Natural killer cell treated with Interleukin-12 subunit alpha and Interleukin-12 subunit beta and Interleukin-15 and Interleukin-18, amount 100 ng/mL, for 72 hours (primary cell): ENCODE results near the gene CLDN15. TPM values are rescaled to one million over a fixed set of nuclear protein-coding genes. Genes with fewer than 3 reads are reported as not detected.
"Not testable (repeated sequence)": the region's sequence is repeated elsewhere in the genome, so short reads cannot be mapped to it uniquely, and the experiment has no call there.

Experiments used
- ATAC-seq, 2 donors: fragments of 150-1000 bp; cut with Tn5 transposase in 1 of 2; sonication (Bioruptor Pico), chemical (Tn5 transposase) in 1 of 2; 2 replicates each; pipeline ENCODE4 v1.10.0; 2021
- DNase-seq: peaks from one replicate; pipeline ENCODE4 v3.0.0; 2022; ENCODE audit warnings: low spot score
- H3K27ac Mint-ChIP-seq, 2 donors: 1 replicate in 1 of 2; 2 replicates in 1 of 2; pipeline ENCODE4 v1.8.0; 2022; ENCODE audit warnings: mixed read lengths in 2 of 2, mild to moderate bottlenecking in 1 of 2, moderate library complexity in 1 of 2
- H3K27me3 Mint-ChIP-seq, 2 donors: 1 replicate in 1 of 2; 2 replicates in 1 of 2; pipeline ENCODE4 v1.8.0; 2022; ENCODE audit warnings: mixed read lengths in 2 of 2
- H3K36me3 Mint-ChIP-seq: one replicate; pipeline ENCODE4 v1.8.0; 2022; ENCODE audit warnings: mixed read lengths
- H3K4me1 Mint-ChIP-seq, 2 donors: 1 replicate in 1 of 2; 2 replicates in 1 of 2; pipeline ENCODE4 v1.8.0; 2022; ENCODE audit warnings: low read depth in 2 of 2, mixed read lengths in 2 of 2, mild to moderate bottlenecking in 1 of 2
- H3K4me3 Mint-ChIP-seq: one replicate; pipeline ENCODE4 v1.8.0; 2022; ENCODE audit warnings: mixed read lengths
- H3K9me3 Mint-ChIP-seq: 2 replicates; pipeline ENCODE4 v1.8.0; 2022; ENCODE audit warnings: mixed read lengths
- total RNA-seq, 2 donors: library from RNA; stranded (reverse); gene quantifications; one replicate each; pipeline ENCODE4 v1.2.3, GENCODE V29; 2022

Gene CLDN15
- total RNA-seq, 2 donors from 2014 or later = 16.6 to 34.0 TPM

GRCh38 chr7:101205901-101206664 lies 31.5 kb downstream of the CLDN15 start:
- Mint-ChIP-seq H3K4me3 (no peak overlapping the region), H3K9me3 (no peaks in the 10 kb centered on the region), H3K36me3 (no peaks in the 10 kb centered on the region), H3K4me1 (peaks cover 0 to 4% of the 10 kb centered on the region in 2 donors), H3K27me3 (peaks cover 7 to 15% of the 10 kb centered on the region in 2 donors), H3K27ac (no peak overlapping the region)
- DNase-seq = no peak
- ATAC-seq = no peak

- H3K4me1 Mint-ChIP-seq, DNase-seq, H3K4me3 Mint-ChIP-seq, H3K9me3 Mint-ChIP-seq, H3K27ac Mint-ChIP-seq, ATAC-seq, H3K36me3 Mint-ChIP-seq: not testable (repeated sequence)
- H3K27me3 Mint-ChIP-seq = peaks cover 14 to 15% of the 10 kb centered on the region in 2 donors
These were observed 33.6 kb downstream of the CLDN15 start for GRCh38 chr7:101203740-101204738.

DNA sequence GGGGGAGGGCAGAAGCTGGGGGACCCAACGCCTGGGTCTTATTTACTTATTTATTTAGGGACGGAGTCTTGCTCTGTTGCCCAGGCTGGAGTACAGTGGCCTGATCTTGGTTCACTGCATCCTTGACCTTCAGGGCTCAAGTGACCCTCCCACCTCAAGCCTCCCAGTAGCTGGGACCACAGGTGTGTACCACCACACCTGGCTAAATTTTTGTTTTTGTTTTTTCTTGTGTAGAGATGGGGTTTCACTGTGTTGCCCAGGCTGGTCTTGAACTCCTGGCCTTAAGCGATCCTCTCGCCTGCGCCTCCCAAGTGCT lies 35.0 kb downstream of the CLDN15 start:
- no peak overlapping the region for H3K4me3 Mint-ChIP-seq
- H3K27me3 Mint-ChIP-seq = peaks cover 14 to 15% of the 10 kb centered on the region in 2 donors
- peaks cover 0 to 4% of the 10 kb centered on the region in 2 donors for H3K4me1 Mint-ChIP-seq
- no peak overlapping the region for H3K27ac Mint-ChIP-seq
- H3K9me3 Mint-ChIP-seq = no peaks in the 10 kb centered on the region
- H3K36me3 Mint-ChIP-seq = no peaks in the 10 kb centered on the region
- ATAC-seq (no peak), DNase-seq (no peak)

- Mint-ChIP-seq H3K9me3 (no peaks in the 10 kb centered on the region), H3K27ac (no peak overlapping the region), H3K4me1 (peaks cover 0 to 4% of the 10 kb centered on the region in 2 donors), H3K27me3 (peaks cover 14 to 15% of the 10 kb centered on the region in 2 donors), H3K36me3 (no peaks in the 10 kb centered on the region), H3K4me3 (no peak overlapping the region)
- no peak for DNase-seq
- no peak for ATAC-seq
These were observed 35.7 kb downstream of the CLDN15 start for GRCh38 chr7:101201695-101202602.

DNA sequence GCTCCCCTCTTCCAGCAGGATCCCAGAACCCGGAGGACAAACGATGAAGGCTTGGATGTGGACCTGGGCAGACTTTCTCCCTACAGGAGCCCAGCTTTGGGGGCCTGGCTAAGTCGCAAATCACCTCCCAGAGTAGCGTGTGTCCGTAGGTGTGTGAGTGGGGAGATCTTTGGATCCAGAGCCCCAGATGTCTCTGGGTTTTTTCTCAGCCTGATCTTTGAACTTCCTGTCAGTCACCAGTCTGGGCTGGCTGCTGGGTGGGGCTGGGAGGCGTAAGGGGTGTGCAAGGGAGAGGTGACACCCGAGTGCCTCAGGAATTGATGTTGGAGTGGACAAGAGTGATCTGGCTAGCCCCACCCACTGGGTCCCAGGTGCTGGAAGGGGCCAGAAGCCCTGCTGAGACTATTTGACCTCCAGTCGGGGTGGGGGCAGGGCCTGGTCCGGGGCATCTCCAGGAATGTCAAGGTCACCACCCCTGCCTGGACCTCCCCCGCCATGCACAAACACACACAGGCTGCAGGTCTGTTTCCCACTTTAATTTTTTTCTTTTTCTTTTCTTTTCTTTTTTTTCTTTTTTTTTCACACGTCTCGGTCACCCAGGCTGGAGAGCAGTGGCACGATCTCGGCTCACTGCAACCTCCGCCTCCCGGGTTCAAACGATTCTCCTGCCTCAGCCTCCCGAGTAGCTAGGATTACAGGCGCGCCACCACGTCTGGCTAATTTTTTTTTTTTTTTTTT lies 36.6 kb downstream of the CLDN15 start, which contains the start of gene MOGAT3:
MOGAT3 (minus strand) TSS at position 175 of the 738 bp plus-strand sequence. CDS start 182 bp downstream, outside the sequence.
- H3K4me3 Mint-ChIP-seq = no peak within 1 kb of the TSS
- peaks cover 14 to 15% of the 10 kb centered on the region in 2 donors for H3K27me3 Mint-ChIP-seq
- no peaks in the 10 kb centered on the region for H3K9me3 Mint-ChIP-seq
- peaks cover 0 to 4% of the 10 kb centered on the region in 2 donors for H3K4me1 Mint-ChIP-seq
- no peak for DNase-seq
- ATAC-seq = no peak
- H3K27ac Mint-ChIP-seq = no peak within 1 kb of the TSS
- H3K36me3 Mint-ChIP-seq = no peaks in the 10 kb centered on the region

DNA sequence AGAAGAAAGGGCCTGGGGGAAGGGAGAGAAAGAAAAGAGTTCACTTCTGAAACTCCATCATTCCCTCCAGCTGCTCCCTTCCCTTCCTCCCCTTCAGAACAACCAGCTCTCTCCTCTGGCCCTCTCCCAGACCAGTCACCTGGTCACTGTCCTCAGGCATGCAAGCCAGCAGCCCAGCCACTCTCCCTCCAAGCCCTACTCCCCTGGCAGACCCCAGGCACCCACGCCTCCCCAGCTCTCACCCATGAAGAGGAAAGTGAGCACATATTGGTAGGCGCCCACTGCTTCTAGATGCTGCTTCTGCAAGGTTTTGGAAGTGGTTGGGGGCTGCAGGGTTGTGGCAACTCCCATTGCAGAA lies 37.1 kb downstream of the CLDN15 start:
- Mint-ChIP-seq H3K4me1 (peaks cover 0 to 4% of the 10 kb centered on the region in 2 donors), H3K4me3 (no peak overlapping the region), H3K36me3 (no peaks in the 10 kb centered on the region), H3K27me3 (peaks cover 14 to 15% of the 10 kb centered on the region in 2 donors), H3K9me3 (no peaks in the 10 kb centered on the region), H3K27ac (no peak overlapping the region)
- ATAC-seq (no peak), DNase-seq (no peak)

- H3K9me3 Mint-ChIP-seq, H3K4me1 Mint-ChIP-seq, H3K27ac Mint-ChIP-seq, ATAC-seq, H3K36me3 Mint-ChIP-seq, H3K4me3 Mint-ChIP-seq, DNase-seq: not testable (repeated sequence)
- peaks cover 15 to 17% of the 10 kb centered on the region in 2 donors for H3K27me3 Mint-ChIP-seq
These were observed 38.1 kb downstream of the CLDN15 start for GRCh38 chr7:101199522-101199921.

- DNase-seq (no peak), ATAC-seq (no peak)
- H3K9me3 Mint-ChIP-seq = no peaks in the 10 kb centered on the region
- peaks cover 7 to 15% of the 10 kb centered on the region in 2 donors for H3K27me3 Mint-ChIP-seq
- H3K4me3 Mint-ChIP-seq = no peak overlapping the region
- H3K4me1 Mint-ChIP-seq = no peaks in the 10 kb centered on the region
- H3K27ac Mint-ChIP-seq = no peak overlapping the region
- no peaks in the 10 kb centered on the region for H3K36me3 Mint-ChIP-seq
These were observed 39.1 kb downstream of the CLDN15 start for GRCh38 chr7:101198476-101198875.

DNA sequence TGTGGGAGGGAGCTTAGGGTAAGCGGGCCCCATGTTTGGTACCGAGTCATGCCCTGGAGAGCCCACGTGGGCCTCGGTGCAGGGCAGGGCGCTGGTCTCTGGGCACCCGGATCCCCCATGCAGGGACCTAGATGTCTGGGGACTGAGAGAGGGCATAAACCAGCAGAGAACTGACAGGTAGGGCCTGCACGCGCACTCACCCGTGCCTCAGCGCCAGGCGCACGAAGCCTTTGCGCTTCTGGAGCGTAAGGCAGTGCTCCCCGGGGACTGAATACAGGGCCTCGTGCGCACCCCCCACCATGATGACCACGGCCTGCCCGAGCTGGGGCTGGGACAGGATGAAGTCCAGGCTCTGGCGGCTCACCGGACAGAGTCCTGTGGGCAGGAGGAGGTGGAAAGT lies 39.6 kb downstream of the CLDN15 start:
- no peaks in the 10 kb centered on the region for H3K36me3 Mint-ChIP-seq
- no peak for ATAC-seq
- no peaks in the 10 kb centered on the region for H3K9me3 Mint-ChIP-seq
- DNase-seq = no peak
- H3K27me3 Mint-ChIP-seq = peaks cover 5 to 14% of the 10 kb centered on the region in 2 donors
- H3K4me1 Mint-ChIP-seq = no peaks in the 10 kb centered on the region
- no peak overlapping the region for H3K27ac Mint-ChIP-seq
- no peak overlapping the region for H3K4me3 Mint-ChIP-seq

DNA sequence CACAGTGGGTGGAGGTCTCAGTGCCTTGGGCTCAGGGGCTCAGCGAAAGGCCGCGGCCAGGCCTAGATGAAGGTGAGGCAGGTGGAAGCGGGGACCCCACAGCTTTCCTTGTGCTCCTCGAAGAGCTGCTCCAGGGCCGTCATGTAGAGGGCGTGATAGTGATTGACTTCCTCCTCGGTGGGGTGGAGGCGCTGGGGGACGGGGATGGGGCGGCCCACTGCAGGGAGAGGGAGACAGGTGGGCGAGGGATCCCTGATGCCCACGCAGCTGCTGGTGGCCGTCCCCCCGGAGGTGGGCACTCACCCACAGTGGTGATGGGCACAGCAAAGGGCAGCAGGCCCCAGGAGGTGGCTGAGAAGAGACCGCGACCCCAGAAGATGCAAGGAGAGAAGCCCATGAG lies 41.7 kb downstream of the CLDN15 start:
- Mint-ChIP-seq H3K4me1 (peaks cover 0 to 2% of the 10 kb centered on the region in 2 donors), H3K4me3 (no peak overlapping the region), H3K9me3 (no peaks in the 10 kb centered on the region), H3K36me3 (no peaks in the 10 kb centered on the region), H3K27ac (no peak overlapping the region), H3K27me3 (peaks cover 0 to 10% of the 10 kb centered on the region in 2 donors)
- ATAC-seq = no peak
- no peak for DNase-seq

GRCh38 chr7:101189109-101189508 lies 48.5 kb downstream of the CLDN15 start:
- DNase-seq = no peak
- Mint-ChIP-seq H3K27ac (no peak overlapping the region), H3K27me3 (peaks cover 9 to 11% of the 10 kb centered on the region in 2 donors), H3K36me3 (no peaks in the 10 kb centered on the region), H3K4me3 (no peak overlapping the region), H3K4me1 (peaks cover 0 to 2% of the 10 kb centered on the region in 2 donors), H3K9me3 (no peaks in the 10 kb centered on the region)
- ATAC-seq = no peak

DNA sequence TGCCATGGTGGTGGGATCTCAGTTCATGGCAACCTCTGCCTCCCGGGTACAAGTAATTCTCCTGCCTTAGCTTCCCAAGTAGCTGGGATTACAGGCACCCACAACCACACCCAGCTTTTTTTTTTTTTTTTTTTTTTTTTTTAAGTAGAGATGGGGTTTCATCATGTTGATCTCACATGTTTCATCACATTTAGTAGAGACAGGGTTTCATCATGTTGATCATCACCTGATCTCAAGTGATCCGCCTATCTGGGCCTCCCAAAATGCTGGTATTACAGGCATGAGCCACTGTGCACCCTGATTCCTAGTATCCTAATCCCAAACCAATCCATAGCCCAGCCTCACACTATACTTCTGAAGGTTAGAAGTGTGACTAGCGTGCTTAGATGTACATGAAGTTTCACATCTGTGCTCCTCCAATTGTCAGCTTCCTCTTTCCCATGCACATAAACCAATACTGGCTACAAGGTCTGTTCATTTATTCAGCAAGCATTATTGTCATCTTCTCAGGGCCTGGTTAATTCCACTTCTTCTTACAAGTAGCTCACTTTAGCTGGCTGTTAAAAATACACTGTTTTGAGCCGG lies 50.7 kb downstream of the CLDN15 start:
- ATAC-seq (no peak), DNase-seq (no peak)
- Mint-ChIP-seq H3K9me3 (no peaks in the 10 kb centered on the region), H3K4me3 (no peak overlapping the region), H3K36me3 (no peaks in the 10 kb centered on the region), H3K27ac (no peak overlapping the region), H3K4me1 (peaks cover 0 to 7% of the 10 kb centered on the region in 2 donors), H3K27me3 (peaks cover 16 to 20% of the 10 kb centered on the region in 2 donors)
